ENCODE measurements around the gene THAP7. TPM values are rescaled to one million over a fixed set of nuclear protein-coding genes. Genes with fewer than 3 reads are reported as not detected.

THAP7 gene
- total and polyA plus RNA-seq, 2 donors (not counting 3 experiments of a cell fraction or from before 2014, with no cell fraction given), result 13.5 to 24.4 TPM

GRCh38 chr22:21013657-21014201 lies 11.8 kb upstream of the THAP7 start:
- dilution Hi-C loops (cut with MboI; ENCODE audit: extremely low pct_ligation_motif_present, low sequenced_read_pairs), result no loop called here
- CTCF ChIA-PET, result interaction anchor here (1.4 to 1.8 kb wide), 2 partner anchors 11 to 128 kb away, joined by 5 to 6 read pairs; partner anchors contain the start of gene THAP7
- Histone ChIP-seq H3K4me1 (ENCODE audit: control insufficient read depth, extremely low read depth, insufficient read depth, low read length) (peaks cover 13% of the 10 kb centered on the region), H3K79me2 (ENCODE audit: control insufficient read depth, insufficient read depth, low read length) (no peaks in the 10 kb centered on the region), H2AFZ (ENCODE audit: low read depth, low read length) (peak overlapping the region; percentile 85), H3K9ac (replicated peaks; ENCODE audit: extremely low read depth, insufficient read depth, low read length) (peak overlapping the region; percentile 69), H3K27ac (ENCODE audit: insufficient read depth, low read depth, low read length) (peak overlapping the region; percentile 66), H3K36me3 (ENCODE audit: control insufficient read depth in 2 of 2, extremely low read depth in 1 of 2, insufficient read depth in 2 of 2, low read length in 2 of 2) (no peaks in the 10 kb centered on the region), H3K4me3 (replicated peaks in 1 of 3; ENCODE audit: insufficient read depth in 1 of 3, low read depth in 1 of 3, low read length in 3 of 3) (peak overlapping the region; percentile 12 to 47 (median 43)), H3K4me2 (ENCODE audit: insufficient read depth, low read length) (peak overlapping the region; percentile 73), H3K9me1 (replicated peaks; ENCODE audit: control insufficient read depth, extremely low read depth, insufficient read depth, low read length) (no peaks in the 10 kb centered on the region), H4K20me1 (replicated peaks; ENCODE audit: control insufficient read depth, extremely low read depth, insufficient read depth, low read length) (no peaks in the 10 kb centered on the region), H3K27me3 (ENCODE audit: control insufficient read depth in 2 of 2, insufficient read depth in 2 of 2, low read length in 2 of 2) (no peaks in the 10 kb centered on the region), H3K9me3 (replicated peaks; ENCODE audit: control insufficient read depth, insufficient read depth, low read length) (no peaks in the 10 kb centered on the region)
- no TSS peak for BruUV-seq (replicated peaks)
- TF ChIP-seq POLR2A (IDR thresholded peaks at IDR 0.05; ENCODE audit: low read depth, low read length) (no peak), MYC (IDR thresholded peaks at IDR 0.05; ENCODE audit: low read depth, low read length) (no peak), JUN (IDR thresholded peaks at IDR 0.05; ENCODE audit: borderline replicate concordance, insufficient read depth, insufficient read length, low read depth) (no peak), CTCF (IDR thresholded peaks at IDR 0.05; ENCODE audit: extremely low read depth in 1 of 2, insufficient read depth in 1 of 2, low read depth in 1 of 2, low read length in 2 of 2) (no peak), FOS (IDR thresholded peaks at IDR 0.05; ENCODE audit: borderline replicate concordance, insufficient read depth, low read length) (no peak), MAX (IDR thresholded peaks at IDR 0.05; ENCODE audit: insufficient read depth, insufficient read length) (no peak), POLR2AphosphoS5 (IDR thresholded peaks at IDR 0.05; ENCODE audit: insufficient read depth, low read depth, low read length) (no peak), GATA2 (IDR thresholded peaks at IDR 0.05; ENCODE audit: insufficient read depth, insufficient read length, low read depth, low read length) (no peak), EZH2 (IDR thresholded peaks at IDR 0.05; ENCODE audit: borderline replicate concordance, low read depth, low read length, severe bottlenecking) (no peak)
- intact Hi-C loops (cut with micrococcal nuclease), result loop anchor here (1.0 to 2.0 kb wide), 3 partner anchors 11 to 31 kb away; partner anchors contain the start of genes LRRC74B, LZTR1 and THAP7
- POLR2A ChIA-PET, result no interaction called here
- no peak for FAIRE-seq
- DNase-seq (ENCODE audit: low read depth, low spot score), result no peak

All from endothelial cell of umbilical vein (primary cell).